AG04449 (cell line): ENCODE results near the gene TMEM87B.

Experiments used
- CTCF ChIA-PET: fragments of 350-600 bp; formaldehyde crosslinking; extraction: SDS; loops from one replicate; lab custom pipeline; 2021; ENCODE audit warnings: antibody characterized with exemption; lab: Yijun Ruan, JAX
- POLR2A ChIA-PET: fragments of 400-600, 350-600 bp; formaldehyde crosslinking; extraction: SDS; loops from one replicate; lab custom pipeline; 2020; ENCODE audit warnings: antibody characterized with exemption, inconsistent platforms; lab: Yijun Ruan, JAX
- DNase-seq: peaks from one replicate; pipeline ENCODE4 v3.0.0-alpha.2; 2010; ENCODE audit warnings: low read depth, low spot score
- H3K4me3 ChIP-seq: 2 replicates; pipeline ENCODE4 v1.5.1; 2011; ENCODE audit warnings: low read depth, mild to moderate bottlenecking, control low read depth, low read length
- TF ChIP-seq, protein P1 (sequence below): IDR thresholded peaks from one replicate; pipeline ENCODE4 v1.5.1; 2011; ENCODE audit warnings: mild to moderate bottlenecking, moderate library complexity, low read length, control low read depth, inconsistent platforms; ENCODE audit not compliant: insufficient read depth; ENCODE audit errors: missing control alignments

The TMEM87B gene, protein sequence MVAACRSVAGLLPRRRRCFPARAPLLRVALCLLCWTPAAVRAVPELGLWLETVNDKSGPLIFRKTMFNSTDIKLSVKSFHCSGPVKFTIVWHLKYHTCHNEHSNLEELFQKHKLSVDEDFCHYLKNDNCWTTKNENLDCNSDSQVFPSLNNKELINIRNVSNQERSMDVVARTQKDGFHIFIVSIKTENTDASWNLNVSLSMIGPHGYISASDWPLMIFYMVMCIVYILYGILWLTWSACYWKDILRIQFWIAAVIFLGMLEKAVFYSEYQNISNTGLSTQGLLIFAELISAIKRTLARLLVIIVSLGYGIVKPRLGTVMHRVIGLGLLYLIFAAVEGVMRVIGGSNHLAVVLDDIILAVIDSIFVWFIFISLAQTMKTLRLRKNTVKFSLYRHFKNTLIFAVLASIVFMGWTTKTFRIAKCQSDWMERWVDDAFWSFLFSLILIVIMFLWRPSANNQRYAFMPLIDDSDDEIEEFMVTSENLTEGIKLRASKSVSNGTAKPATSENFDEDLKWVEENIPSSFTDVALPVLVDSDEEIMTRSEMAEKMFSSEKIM

DNA sequence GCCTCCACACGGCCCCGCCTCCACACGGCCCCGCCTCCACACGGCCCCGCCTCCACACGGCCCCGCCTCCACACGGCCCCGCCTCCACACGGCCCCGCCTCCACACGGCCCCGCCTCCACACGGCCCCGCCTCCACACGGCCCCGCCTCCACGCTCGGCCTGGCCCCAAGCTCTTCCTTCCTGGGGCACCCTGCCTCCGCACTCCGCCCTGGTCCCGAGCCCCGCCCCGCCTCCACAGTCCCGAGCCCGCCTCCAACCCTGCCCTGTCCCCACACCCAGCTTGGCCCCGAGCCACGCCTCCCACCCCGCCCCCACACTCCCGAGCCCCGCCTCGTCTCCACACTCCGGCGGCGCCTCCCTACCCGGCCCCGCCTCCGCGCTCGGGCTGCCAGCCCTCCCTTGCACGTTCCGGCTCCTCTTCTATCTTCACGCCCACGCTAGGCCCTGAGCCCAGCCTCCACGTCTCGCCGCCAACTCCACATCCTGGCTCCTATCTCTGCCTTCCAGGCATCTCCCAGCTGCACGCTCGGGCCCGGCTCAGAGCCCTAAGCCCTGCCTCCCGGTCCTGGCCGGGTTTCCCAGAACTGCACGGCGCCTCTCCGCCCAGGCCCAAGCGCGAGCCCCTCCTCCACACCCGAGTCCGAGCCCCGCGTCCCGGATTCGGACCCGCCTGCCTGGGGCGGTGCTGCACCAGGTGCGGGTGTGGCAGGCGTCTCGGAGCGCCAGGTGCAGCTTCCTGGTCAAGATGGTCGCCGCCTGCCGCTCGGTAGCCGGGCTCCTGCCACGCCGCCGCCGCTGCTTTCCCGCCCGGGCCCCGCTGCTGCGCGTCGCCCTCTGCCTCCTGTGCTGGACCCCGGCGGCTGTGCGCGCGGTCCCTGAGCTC, at the start of gene TMEM87B:
Gene TMEM87B, plus strand, starts transcription at position 423 of the 883 bp plus-strand sequence. Its CDS starts 323 bp downstream, at position 746.
- CTCF ChIA-PET, result interaction anchor here (12.5 kb wide), 1 partner anchor 167 kb away, joined by 197 read pairs; no protein-coding TSS in a partner anchor
- DNase-seq, result peak; percentile 80
- TF ChIP-seq, protein P1, sequence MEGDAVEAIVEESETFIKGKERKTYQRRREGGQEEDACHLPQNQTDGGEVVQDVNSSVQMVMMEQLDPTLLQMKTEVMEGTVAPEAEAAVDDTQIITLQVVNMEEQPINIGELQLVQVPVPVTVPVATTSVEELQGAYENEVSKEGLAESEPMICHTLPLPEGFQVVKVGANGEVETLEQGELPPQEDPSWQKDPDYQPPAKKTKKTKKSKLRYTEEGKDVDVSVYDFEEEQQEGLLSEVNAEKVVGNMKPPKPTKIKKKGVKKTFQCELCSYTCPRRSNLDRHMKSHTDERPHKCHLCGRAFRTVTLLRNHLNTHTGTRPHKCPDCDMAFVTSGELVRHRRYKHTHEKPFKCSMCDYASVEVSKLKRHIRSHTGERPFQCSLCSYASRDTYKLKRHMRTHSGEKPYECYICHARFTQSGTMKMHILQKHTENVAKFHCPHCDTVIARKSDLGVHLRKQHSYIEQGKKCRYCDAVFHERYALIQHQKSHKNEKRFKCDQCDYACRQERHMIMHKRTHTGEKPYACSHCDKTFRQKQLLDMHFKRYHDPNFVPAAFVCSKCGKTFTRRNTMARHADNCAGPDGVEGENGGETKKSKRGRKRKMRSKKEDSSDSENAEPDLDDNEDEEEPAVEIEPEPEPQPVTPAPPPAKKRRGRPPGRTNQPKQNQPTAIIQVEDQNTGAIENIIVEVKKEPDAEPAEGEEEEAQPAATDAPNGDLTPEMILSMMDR, result no peak
- POLR2A ChIA-PET, result interaction anchor here (0.9 to 1.3 kb wide), 3 partner anchors 9 to 172 kb away, joined by 3 to 4 read pairs (median 3); no protein-coding TSS in a partner anchor
- H3K4me3 ChIP-seq, result peak within 1 kb of the TSS; percentile 88

DNA sequence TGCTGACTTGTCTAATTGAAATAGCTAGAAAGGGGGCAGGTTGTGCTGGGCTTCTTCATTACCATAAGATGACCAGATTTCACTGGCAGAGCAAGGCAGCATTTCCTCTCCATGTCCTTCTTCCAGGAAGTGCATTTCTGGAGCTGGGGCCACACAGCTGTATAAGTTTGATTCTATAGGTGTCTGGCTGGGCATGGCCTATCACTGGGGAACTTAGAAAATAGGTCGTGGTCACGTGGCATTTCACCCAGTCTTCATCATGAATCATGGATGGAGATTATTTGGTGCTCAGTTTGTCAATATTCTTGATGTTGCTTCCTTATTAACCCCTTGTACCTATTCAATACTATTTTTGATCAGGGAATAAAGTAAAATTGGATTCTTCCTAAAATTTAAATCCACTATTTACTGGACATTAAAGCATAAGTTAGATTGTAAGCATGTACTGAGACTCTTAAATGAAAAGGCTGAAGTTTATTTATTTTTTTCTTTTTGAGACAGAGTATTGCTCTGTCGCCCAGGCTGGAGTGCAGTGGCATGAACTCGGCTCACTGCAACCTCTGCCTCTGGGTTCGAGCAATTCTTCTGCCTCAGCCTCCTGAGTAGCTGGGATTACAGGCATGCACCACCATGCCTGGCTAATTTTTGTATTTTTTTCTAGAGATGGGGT, 49.5 kb upstream of the TMEM87B start:
- DNase-seq, result no peak
- no peak overlapping the region for H3K4me3 ChIP-seq
- ChIA-PET POLR2A (no interaction called here), CTCF (interaction anchor here (1.2 kb wide), 1 partner anchor 11 kb away, joined by 4 read pairs; no protein-coding TSS in a partner anchor)
- TF ChIP-seq, protein P1, result no peak

DNA sequence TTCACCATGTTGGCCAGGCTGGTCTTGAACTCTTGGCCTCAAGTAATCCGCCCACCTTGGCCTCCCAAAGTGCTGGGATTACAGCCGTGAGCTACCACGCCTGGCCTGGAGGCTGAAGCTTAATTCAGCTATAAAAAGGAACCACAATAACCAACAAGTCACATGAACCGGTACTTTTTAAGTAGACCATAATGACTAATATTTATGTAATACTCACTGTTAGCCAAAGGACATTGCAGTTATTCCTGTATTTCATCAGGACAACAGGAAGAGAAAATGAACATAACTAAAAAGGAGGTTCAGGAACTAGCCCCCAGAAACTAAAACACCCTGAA, 49.0 kb upstream of the TMEM87B start:
- CTCF ChIA-PET, result interaction anchor here (1.2 kb wide), 1 partner anchor 10 kb away, joined by 4 read pairs; no protein-coding TSS in a partner anchor
- H3K4me3 ChIP-seq, result no peak overlapping the region
- POLR2A ChIA-PET, result no interaction called here
- TF ChIP-seq, protein P1, result no peak
- DNase-seq, result peak; percentile 3

DNA sequence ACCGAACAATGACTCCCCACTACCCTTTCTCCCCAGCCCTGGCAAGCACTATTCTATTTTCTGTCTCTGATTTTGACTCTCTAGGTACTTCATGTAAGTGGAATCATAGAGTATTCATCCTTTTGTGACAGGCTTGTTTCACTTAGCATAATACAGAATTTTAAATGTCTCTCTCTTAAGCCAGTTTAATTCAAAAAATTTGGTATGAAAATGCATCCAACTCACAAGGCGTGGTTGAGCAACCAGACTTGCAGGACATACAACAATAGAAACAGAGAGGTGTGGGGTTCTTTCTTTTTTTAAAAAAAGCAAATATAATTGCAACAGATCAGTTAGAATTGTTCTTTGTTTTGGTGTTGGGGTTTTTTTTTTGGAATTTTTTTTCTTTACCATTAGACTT, 47.6 kb upstream of the TMEM87B start:
- CTCF ChIA-PET, result no interaction called here
- TF ChIP-seq, protein P1, result no peak
- DNase-seq, result no peak
- POLR2A ChIA-PET, result no interaction called here
- no peak overlapping the region for H3K4me3 ChIP-seq

DNA sequence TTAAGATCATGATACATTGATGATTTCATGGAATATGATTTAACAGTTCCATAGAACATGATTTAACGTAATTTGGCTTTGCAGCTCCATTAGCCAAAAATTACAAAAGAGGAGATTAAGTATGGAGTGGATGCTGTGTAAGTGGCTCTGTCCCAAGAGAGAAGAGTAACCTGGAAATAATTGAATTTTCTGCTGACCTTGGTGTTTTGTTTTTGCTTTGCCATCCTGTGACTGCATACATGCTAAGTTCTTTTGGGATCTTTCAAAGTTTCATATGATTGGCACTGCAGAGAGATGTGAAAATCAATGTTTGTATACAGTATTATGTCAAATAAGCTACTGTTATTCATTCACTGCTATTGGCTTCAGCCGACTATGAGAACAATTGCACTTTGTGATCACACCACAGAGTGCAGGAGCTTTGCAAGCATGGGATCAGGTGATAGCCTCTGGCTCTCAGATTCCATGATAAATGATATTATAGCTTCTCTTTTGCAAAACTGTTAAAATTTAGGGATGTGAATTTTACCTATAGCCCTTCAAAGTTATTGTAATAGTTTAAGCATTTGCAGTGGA, 46.1 kb upstream of the TMEM87B start:
- POLR2A ChIA-PET, result no interaction called here
- no peak overlapping the region for H3K4me3 ChIP-seq
- TF ChIP-seq, protein P1, result no peak
- DNase-seq, result no peak
- CTCF ChIA-PET, result interaction anchor here (0.9 kb wide), 1 partner anchor 10 kb away, joined by 4 read pairs; no protein-coding TSS in a partner anchor
